Left renal pelvis (tissue), 4 donors: Measurements from ENCODE around the gene STXBP4. TPM values are rescaled to one million over a fixed set of nuclear protein-coding genes. Genes with fewer than 3 reads are reported as not detected.
"Not testable (repeated sequence)": the region's sequence is repeated elsewhere in the genome, so short reads cannot be mapped to it uniquely, and the experiment has no call there.

Experiments used
- DNase-seq, 4 donors: peaks; one replicate each; pipeline ENCODE4 v3.0.0-alpha.2; 2013; ENCODE audit warnings: low read depth in 4 of 4, low spot score in 3 of 4
- polyA plus RNA-seq, 4 donors: library from polyadenylated mRNA; unstranded; fragments of 120-200 nt; gene quantifications; one replicate each; pipeline ENCODE4 v1.2.1, GENCODE V29; 2013; ENCODE audit not compliant: insufficient read length in 4 of 4

The STXBP4 gene
- polyA plus RNA-seq, 4 donors, result 11.5 to 21.1 (median 18.7) TPM

- no peak for DNase-seq
These were observed 69.7 kb downstream of the STXBP4 start for GRCh38 chr17:55038291-55038690.

- peak; percentile 20 to 39 (median 31) for DNase-seq
These were observed 72.0 kb downstream of the STXBP4 start for GRCh38 chr17:55040611-55041010.

GRCh38 chr17:55053855-55054254 is 85.3 kb downstream of the STXBP4 start:
- no peak for DNase-seq

GRCh38 chr17:55054429-55054828 is 85.9 kb downstream of the STXBP4 start:
- DNase-seq, result no peak

GRCh38 chr17:55056526-55056925 is 88.0 kb downstream of the STXBP4 start:
- no peak for DNase-seq

- DNase-seq, result no peak
These were observed 88.6 kb downstream of the STXBP4 start for GRCh38 chr17:55057184-55057583.

- no peak for DNase-seq
These were observed 91.2 kb downstream of the STXBP4 start for GRCh38 chr17:55059724-55060123.

- no peak for DNase-seq
These were observed 94.4 kb downstream of the STXBP4 start for GRCh38 chr17:55062921-55063320.

GRCh38 chr17:55063885-55064874 is 95.6 kb downstream of the STXBP4 start:
- DNase-seq, result no peak

GRCh38 chr17:55067697-55068439 is 99.3 kb downstream of the STXBP4 start:
- no peak for DNase-seq

GRCh38 chr17:55068862-55069811 is 100.6 kb downstream of the STXBP4 start:
- DNase-seq, result peak in 2 of 4 donors; percentile 12

GRCh38 chr17:55069983-55070529 is 101.5 kb downstream of the STXBP4 start:
- no peak for DNase-seq

- DNase-seq, result no peak
These were observed 104.3 kb downstream of the STXBP4 start for GRCh38 chr17:55072898-55073297.

- not testable (repeated sequence) for DNase-seq
These were observed 104.9 kb downstream of the STXBP4 start for GRCh38 chr17:55073467-55073866.

GRCh38 chr17:55081559-55081958 is 113.0 kb downstream of the STXBP4 start:
- DNase-seq, result no peak

GRCh38 chr17:55086635-55087058 is 118.1 kb downstream of the STXBP4 start:
- no peak for DNase-seq

GRCh38 chr17:55089256-55089655 is 120.7 kb downstream of the STXBP4 start:
- no peak for DNase-seq

- no peak for DNase-seq
These were observed 121.5 kb downstream of the STXBP4 start for GRCh38 chr17:55090079-55090492.

- DNase-seq, result no peak
These were observed 124.8 kb downstream of the STXBP4 start for GRCh38 chr17:55093353-55093752.

GRCh38 chr17:55098765-55099164 is 130.2 kb downstream of the STXBP4 start:
- no peak for DNase-seq
